Measurements from ENCODE around the gene SYCE1.
"Not testable (repeated sequence)": the region's sequence is repeated elsewhere in the genome, so short reads cannot be mapped to it uniquely, and the experiment has no call there.

Gene SYCE1

DNA sequence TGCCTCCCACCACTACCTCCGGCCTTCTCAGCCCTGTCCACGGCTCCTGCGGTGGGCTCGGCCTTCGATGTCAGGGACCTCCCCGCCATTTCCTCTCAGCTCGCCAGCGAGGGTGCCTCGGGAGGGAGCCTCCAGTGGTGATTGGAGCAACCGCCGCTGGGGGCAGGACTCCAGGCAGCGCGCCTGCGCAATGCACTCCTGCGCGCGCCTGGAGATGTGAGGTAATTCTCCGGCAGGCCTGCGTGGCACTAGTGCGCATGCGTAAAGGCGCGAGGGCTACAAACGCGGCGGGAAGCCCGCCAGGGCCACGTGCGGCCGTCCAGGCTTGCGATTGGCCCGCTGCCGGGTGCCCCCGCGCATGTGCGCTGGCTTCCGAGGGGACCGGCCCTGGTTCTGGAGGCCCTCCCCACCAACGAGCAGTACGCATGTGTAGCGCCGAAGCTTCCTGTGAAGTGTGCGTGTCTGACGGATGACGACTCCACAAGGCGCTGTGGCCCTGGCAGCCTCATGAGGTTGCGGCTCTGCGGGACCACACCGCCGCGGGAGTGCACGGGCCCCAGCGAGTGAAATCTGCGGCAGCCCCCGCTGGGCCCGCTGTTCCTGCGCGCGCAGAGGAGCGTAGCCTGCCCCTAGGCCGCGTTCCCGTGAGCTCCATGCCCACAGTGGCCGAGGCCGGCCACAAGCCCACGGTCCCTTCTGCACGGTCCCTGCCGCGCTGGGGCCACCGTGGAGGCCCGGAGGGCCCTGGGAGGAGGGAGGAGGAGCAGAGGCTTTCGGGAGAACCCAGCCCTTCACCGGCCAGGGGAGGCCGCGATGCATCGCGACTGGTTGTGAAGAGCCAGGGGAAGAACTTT lies at the start of gene SYCE1:
Gene SYCE1, minus strand, starts transcription at position 143 of the 854 bp plus-strand sequence. Its CDS starts 54 bp downstream, at position 89.
- DNase-seq (ENCODE audit: low read depth in 2 of 2) = no peak

GRCh38 chr10:133614830-133615580 lies 49.6 kb upstream of the SYCE1 start:
- DNase-seq (ENCODE audit: low read depth in 2 of 2) = no peak

- DNase-seq (ENCODE audit: low read depth in 2 of 2) = no peak
Observed at GRCh38 chr10:133613699-133614098, 48.3 kb upstream of the SYCE1 start.

GRCh38 chr10:133611079-133611478 lies 45.7 kb upstream of the SYCE1 start:
- no peak for DNase-seq (ENCODE audit: low read depth in 2 of 2)

- no peak for DNase-seq (ENCODE audit: low read depth in 2 of 2)
Observed at GRCh38 chr10:133608855-133609254, 43.5 kb upstream of the SYCE1 start.

DNA sequence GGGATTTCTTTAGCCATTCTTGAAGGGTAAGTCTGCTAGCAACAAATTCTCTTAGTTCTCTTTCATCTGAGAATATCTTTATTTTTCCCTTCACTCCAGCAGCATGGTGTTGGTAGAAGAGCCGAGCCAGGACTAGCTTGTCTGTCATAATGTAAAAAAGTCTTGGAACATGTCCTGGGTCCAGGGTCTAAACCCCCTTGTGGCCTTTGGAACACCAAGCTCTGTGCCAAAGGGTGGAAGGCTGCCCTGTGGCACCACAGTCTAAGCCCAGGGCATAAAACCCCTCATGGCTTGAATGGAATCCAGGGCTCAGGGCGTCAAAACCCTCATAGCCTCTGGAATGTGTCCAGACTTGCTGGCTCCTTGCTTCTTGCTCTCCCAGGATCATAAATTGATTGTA lies 38.1 kb upstream of the SYCE1 start:
- DNase-seq (ENCODE audit: low read depth in 2 of 2) = not testable (repeated sequence)

DNA sequence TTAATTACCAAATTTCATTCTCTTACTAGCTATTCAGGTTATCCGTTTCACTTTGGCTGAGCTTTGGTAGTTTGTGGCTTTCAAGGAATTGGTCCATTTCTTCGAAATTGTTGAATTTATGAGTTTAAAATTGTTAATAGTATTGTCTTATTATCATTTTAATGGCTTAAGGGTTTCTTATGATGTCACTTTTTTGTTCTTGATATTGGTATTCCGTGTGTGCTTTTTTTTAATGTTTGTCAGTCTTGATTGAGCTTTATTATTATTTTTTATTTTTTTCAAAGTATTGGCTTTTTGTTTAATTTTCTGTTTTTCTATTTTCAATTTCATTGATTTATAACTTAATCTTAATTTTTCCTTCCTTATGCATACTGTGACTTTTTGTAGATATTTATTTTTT lies 35.3 kb upstream of the SYCE1 start:
- no peak for DNase-seq (ENCODE audit: low read depth in 2 of 2)

DNA sequence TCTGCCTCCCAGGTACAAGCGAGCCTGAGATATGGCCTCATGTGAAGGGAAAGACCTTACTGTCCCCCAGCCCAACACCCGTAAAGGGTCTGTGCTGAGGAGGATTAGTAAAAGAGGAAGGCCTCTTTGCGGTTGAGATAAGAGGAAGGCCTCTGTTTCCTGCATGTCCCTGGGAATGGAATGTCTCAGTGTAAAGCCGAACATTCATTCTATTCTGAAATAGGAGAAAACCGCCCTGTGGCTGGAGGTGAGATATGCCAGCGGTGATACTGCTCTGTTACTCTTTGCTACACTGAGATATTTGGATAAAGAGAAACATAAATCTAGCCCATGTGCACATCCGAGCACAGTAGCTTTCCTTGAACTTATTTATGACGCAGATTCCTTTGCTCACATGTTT lies 34.5 kb upstream of the SYCE1 start:
- DNase-seq (ENCODE audit: low read depth in 2 of 2) = not testable (repeated sequence)

DNA sequence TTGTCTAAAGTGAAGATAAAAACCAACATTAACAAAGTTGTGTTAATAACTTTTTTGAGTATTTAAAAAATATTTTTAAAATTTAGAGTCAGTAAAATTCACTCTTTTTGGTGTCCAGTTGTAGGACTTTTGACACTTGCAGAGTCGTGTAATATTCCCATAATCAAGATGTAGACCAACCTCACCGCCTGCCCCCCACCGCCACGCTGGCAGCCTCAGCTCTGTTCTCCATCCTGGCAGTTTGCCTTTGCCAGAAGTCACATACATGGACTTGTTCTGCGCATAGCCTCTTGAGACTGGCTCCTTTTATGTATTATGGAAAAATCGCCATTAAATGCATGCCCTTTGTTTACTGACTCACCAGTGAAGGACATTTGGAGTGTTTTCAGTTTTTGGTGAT lies 27.3 kb upstream of the SYCE1 start:
- DNase-seq (ENCODE audit: low read depth in 2 of 2) = no peak

DNA sequence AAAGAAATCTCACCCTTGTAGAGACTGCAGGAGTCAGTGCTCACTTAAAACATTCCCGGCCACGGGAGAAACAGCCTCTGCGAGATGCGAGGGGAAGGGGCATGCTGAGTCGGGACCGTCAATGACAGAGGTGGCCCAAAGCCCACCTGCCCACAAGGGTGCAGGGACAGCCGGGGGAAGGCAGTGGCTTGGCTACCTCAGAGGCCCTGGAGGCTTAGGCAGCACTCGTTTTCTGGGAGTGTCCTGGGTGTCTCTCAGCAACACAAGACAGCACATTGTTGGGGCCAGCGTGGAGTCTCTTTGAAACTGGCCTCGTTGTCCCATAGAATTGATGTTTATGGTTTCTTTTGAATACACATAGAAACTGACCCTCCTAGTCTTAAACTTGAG lies 25.6 kb upstream of the SYCE1 start:
- DNase-seq (ENCODE audit: low read depth in 2 of 2) = no peak

- no peak for DNase-seq (ENCODE audit: low read depth in 2 of 2)
Observed at GRCh38 chr10:133590226-133590969, 25.0 kb upstream of the SYCE1 start.

- DNase-seq (ENCODE audit: low read depth in 2 of 2) = not testable (repeated sequence)
Observed at GRCh38 chr10:133577037-133577436, 11.7 kb upstream of the SYCE1 start.

- DNase-seq (ENCODE audit: low read depth in 2 of 2) = not testable (repeated sequence)
Observed at GRCh38 chr10:133573460-133573859, 8.1 kb upstream of the SYCE1 start.

DNA sequence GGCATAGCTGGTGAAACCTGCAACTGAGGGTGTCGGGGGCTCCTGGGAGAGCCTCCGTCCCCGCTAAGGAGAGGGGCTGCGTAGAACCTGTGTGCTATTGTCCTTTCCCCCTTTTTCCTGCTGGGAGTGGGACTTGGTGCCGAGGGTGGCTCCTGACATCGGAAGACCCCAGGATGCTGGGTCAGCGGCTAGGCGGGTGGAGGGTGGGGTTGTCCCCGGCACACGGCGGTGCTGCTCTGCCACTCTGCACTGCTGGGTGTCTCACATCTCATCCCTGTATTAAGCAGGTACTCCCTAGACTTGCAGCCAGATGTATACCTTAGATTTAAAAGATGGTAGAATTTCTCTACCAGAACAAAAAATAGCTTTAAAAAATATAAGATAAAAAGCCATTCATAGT lies 6.7 kb upstream of the SYCE1 start:
- not testable (repeated sequence) for DNase-seq (ENCODE audit: low read depth in 2 of 2)

GRCh38 chr10:133569801-133570200 lies 4.4 kb upstream of the SYCE1 start:
- not testable (repeated sequence) for DNase-seq (ENCODE audit: low read depth in 2 of 2)

- not testable (repeated sequence) for DNase-seq (ENCODE audit: low read depth in 2 of 2)
Observed at GRCh38 chr10:133568831-133569527, 3.6 kb upstream of the SYCE1 start.

DNA sequence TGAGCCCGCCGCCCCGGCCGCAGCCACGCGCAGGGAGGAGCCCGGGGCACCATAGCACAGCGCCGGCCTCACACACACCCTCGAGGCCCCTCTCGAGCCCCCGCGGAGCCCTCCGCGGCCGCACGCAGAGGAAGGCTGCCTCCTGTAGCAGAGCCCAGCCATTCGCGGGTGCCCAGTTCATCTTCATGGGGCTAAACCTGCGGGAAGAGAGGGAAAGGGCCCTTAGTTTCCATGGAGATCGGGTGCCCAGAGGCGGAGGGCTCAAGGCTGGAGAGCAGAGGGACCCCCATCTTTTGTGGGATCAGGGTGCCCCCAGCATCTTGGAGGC lies 2.9 kb upstream of the SYCE1 start:
- DNase-seq (ENCODE audit: low read depth in 2 of 2) = no peak

DNA sequence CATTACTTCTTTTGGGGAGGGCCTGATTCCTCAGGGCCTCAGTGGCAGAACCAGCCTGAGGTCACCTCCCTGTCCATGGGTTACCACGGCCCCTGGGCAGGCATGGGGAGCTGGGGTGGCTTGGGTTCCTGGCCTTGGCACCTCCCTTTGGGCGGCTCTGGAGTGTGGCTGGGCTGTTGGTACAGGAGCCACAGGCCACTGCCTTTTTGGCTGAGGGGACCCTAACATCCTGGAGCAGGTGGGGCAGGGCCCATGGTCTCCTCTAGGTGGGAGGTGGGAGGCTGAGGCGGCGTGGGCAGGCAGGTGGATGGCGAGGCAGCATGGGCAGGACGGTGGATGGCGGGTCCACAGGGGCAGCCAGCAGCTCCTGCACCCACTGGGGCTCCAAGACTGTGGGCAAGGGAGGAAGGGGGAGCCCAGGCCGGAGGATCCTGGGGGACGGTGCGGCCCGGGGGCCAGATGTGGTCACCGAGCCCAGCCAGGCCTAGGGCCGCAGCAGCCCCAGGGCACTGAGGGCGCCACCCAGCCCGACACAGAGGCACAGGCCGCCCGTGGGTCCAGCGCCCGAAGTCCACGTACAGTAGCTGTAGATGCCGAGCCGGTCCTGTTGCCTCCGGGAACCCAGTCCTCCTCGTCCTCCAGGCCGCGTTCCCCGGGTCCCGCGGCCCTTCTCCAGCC lies 2.4 kb upstream of the SYCE1 start:
- DNase-seq (ENCODE audit: low read depth in 2 of 2) = no peak

DNA sequence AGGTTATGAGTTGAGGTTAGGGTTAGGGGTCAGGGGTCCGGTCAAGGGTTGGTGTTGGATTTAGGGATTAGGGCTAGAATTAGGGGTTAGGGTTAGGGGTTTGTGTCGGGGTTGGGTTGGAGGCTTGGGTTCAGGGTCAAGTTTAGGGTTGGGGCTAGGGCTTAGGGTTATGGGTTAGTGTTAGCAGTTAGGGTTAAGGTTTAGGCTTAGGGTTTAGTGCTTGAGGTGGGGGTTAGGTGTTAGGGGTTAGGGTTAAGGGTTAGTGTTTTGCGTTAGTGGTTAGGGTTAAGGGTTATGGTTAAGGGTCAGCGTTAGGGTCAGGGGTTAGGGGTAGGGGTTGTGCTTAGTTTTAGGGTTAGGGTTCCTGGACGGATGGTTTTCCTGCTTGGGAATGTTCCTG lies 1.7 kb upstream of the SYCE1 start:
- DNase-seq (ENCODE audit: low read depth in 2 of 2) = no peak

GRCh38 chr10:133564816-133565215 lies 567 bp downstream of the SYCE1 start:
- no peak for DNase-seq (ENCODE audit: low read depth in 2 of 2)

DNA sequence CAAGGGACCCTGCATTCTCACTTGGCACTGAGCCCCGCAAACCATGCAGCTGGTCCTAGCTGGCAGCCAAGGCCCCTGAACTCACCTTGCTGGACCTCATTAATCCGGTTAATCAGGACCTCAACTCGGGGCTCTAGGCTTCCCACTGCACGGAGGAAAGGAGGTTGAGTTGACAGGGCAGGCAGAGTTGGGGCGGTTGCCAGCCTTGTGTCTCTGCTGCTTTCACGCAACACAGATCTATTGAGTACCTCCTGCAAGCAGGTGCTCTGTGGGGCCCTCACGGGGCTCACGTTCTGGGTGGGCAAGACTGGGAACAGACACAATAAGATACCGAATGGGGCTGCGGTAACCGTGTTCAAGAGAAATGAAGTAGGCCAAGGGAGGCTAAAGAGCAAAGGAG lies 6.2 kb downstream of the SYCE1 start:
- no peak for DNase-seq (ENCODE audit: low read depth in 2 of 2)
